LHCN-M2 (cell line): Measurements from ENCODE around the gene RNF220. TPM values are rescaled to one million over a fixed set of nuclear protein-coding genes. Genes with fewer than 3 reads are reported as not detected.

Source experiments
- DNase-seq: peaks from one replicate; pipeline ENCODE4 v3.0.0-alpha.2; 2012; ENCODE audit warnings: low read depth
- total RNA-seq: library from RNA; depleted of rRNA; stranded (reverse); fragments of >200 nt; gene quantifications from 2 replicates; pipeline ENCODE4 v1.2.3, GENCODE V29; 2014

RNF220 gene
- total RNA-seq, 1 experiment from 2014 or later = 124 TPM

DNA sequence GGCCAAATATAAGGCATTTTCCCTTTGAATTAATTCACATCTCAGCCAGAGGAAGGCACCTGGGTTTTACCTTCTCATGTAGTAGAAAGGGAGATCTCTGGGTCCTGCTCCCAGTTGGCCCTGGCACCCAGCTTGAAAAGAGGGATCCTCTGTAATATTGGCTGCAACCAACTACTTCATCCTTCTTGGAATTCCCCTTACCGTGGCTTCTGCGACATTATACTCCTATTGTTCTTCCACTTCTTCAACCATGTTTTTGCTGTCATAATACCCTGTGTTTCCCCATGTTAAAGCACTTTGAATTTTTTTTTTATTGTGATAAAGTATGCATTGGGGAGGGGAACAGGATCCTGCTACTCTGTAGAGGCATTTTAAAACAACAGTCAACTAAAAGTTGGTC, 26.8 kb downstream of the RNF220 start:
- DNase-seq = no peak

DNA sequence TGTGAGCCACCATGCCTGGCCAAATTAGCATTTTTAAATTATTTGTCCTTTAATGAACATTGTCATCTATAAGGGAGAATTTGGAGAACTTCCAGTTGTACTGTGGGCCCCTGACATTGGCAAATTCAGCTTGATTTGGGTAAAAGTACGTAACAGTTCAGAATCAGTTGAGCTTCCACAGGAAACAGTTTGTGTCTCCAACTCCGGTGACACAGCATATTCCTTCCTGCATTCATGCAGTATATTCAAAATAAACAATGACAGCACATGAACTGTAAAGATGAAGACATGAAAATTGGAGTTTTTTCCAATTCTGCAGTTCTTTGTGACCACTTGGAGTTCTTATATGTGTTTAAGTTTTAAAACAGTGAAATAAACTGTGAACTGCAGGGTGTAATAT, 28.2 kb downstream of the RNF220 start:
- no peak for DNase-seq

DNA sequence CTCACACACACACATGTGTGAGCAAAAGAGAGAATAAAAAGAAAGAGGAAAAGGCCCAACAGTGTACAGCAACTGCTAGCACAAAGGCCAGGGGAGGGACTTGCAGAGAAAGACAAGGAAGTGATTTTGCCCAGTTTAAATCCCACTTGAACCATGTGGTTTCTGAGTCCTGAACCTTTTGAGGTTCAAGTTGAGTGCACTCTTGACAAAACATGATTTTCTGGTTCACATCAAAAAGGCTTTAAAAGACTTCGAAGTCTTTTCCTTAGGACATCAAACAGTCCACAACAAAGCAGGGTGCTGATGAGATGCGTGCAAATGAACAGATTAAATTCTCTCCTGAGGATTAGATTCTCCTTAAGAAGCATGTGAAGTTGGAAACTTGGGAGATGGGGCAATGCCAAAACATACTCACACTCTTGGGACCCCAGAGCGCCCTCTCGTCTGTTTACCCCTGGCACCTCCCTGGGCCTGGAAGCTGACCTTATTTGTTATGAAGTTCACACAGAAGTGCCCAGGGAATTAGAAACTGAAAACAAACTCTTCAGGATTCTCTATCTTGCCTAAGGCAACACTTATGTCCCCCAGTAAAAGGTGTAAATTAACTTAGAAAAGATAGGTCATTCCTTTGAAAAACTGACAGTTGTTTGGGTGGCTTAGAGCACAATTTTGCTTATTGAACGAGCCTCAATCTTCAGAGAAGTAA, 31.5 kb downstream of the RNF220 start:
- no peak for DNase-seq

DNA sequence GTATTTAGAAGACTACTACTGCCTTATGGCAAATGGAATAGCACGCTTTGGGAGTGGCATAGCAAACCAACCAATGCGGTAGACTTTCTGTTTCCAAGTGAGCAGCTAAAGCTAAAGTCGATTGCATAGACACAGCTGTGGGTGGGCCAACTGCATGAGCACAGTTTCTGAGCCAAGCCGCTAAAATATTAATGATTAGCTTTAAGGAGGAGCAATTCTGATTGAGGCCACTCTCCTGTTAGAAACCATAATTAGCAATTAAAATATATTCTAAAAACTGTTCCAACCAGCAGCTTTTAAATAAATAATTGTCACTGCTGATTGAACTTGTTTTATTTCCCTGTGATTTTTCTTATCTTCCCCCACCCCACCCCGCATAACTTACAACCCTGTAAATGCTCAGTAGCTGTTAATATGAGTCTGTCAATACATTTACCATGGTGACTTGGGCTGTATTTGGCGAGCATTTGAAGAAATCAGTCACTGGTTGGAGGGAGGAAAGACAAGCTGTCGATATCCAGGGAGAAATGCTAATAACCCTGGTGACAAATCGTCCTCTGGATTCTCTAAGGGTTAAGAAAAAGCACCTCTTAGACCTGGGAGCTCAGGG, 32.2 kb downstream of the RNF220 start:
- no peak for DNase-seq

DNA sequence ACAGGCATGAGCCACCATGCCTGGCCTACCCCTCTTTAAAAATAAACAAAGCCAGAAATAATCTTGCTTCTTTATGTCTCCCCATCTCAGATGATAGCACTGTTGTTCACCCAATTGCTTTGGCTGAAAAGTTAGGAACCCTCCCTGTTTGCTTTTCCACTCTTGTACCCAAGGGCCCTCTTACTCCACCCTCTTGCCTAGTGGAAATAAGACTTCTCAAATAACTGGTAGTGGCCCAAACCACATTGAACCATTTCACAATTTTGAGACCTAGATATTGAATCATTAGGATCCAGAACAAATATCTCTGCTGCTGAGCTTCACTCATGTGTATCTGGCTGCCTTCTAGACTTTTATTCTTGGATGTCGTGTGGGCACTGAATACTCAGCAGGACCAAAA, 37.7 kb downstream of the RNF220 start:
- peak; percentile 51 for DNase-seq

DNA sequence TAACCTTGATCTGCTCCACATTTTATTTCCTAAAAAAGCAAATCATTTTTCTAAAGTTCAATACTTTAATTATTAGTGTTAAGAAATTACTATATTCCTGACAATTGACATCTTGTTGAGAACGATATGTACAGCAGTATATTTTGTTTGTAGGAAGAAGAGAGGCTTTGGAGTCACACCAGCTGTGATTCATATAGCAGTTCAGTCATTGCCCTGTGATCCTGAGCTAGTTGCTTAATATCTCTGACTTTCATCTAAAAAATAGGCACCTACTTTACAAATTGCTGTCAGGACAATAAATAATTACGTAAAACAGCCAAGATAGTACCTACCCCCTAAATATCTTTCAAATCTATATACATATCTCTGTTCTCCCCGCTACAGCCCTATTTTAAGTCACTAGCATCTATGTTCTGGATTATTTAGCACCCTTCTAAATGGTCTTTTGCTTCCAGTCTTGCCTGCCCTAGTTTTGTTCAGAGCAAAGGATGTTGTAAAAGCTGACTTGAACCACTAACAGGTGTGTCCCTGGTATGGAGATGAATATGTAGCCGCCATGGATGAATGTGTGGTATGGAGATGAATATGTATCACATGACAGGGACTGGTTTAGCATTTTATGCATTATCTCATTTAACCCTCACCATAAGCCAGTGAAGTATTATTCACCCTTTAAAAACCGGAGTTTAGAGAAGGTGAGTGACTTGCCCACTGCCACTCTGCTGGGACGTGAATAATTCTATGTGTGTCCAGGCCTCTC, 42.2 kb downstream of the RNF220 start:
- peak; percentile 36 for DNase-seq

DNA sequence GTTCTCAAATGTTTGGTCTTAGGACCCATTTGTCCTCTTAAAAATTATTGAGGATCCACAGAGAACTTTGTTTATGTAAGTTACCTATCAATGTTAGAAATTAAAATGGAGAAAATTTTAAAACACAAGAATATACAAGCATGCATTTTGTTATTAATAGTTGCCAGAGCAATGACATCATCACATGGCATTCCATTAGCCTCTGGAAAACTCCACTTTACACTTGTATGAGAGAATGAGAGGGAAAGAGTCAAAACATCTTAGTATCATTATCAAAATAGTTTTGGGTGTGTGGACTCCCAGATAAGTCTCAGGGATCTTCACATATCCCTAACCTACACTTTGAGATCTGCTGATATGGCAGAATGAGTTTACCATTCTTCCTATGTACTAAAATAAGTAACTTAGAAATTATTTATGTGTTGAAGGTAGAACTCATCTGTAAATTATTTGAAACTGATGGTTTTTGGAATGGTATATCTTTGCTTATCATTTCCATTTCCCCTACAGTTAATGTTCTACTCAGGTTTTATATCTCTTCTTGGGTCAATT, 48.8 kb downstream of the RNF220 start:
- no peak for DNase-seq

DNA sequence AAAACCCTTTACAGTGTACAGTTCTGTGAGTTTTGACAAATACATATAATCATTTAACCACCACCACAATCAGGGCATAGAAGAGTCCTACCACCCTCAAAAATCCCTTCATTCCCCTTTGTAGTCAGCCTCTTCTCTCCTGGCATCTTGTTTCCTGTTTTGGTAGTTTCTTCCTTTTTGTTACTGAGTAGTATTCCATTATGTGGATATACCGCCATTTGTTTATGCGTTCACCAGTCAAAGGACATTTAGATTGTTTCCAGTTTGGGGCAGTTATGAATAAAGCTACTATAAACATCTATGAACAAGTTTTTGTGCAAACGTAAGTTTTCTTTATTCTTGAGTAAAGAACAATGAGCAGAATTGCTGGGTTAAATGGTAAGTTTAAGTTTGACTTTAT, 49.6 kb downstream of the RNF220 start:
- no peak for DNase-seq

DNA sequence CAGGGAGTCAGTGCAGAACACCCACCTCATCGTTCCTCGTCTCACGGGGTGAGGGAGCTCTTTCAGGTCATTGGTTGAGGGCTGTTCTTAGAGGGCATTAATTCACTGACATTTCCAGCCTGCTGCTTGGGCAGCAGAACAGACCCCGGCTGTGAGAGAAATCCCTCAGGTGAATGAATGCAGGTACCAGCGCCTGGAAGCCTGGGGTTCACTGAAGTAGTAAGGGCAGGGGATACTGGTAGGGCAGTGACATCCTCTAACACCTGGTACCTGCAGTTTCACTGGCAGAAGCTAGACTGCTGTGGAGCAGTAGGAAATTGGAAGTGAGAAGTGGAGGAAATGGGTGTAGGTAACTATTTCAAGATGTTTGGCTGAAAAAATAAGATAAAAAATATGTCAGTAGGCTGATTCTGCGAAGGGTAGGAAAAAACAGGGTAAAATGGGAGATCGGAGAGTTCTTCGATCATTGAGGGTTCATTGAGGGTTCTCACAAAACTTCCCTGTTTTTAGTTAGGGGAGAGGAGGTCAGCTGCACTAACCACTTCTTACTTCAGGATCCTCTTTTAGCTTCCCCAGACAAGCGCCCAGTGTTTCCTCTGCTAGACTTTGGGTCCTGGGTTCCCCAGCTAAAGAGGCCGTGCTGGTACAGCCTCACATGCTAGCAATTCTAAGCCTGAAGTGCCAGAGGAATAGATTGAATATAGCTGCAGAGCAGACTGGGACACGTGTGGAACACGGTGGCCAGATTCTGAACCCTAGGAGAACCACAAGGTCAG, 55.2 kb downstream of the RNF220 start:
- no peak for DNase-seq

DNA sequence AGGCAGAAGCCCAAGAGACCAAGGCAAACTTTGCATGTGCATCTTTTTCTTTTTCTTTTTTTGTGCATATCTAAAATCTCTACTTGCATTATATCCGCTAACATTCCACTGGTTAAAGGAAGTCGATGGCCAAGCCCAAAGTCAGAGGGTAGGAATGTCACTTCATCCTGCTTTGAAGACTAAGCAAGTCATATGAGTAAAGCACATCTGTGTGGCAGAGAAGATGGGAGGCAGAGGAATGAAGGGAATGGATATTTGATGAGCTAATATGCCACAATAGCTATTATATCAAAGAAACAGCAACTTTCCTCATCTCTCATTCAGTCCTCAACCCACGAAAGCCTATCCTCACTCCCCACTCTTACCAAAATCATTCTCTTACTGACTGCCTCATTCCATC, 59.3 kb downstream of the RNF220 start:
- DNase-seq = peak; percentile 57

DNA sequence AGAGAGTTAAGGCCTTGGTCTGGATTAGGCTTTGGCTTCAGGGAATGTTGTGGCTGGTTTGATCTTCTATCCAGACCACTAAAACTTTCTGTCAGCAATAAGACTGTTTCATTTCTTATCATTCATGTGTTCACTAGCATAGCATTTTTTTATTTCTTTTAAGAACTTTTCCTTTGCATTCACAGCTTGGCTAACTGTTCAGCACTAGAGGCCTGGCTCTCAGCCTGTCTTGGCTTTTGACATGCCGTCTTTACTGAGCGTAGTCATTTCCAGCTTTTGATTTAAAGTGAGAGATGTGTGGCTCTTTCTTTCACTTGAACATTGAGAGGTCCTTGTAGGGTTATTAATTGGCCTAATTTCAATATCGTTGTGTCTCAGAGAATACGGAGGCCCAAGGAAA, 62.5 kb downstream of the RNF220 start:
- no peak for DNase-seq

DNA sequence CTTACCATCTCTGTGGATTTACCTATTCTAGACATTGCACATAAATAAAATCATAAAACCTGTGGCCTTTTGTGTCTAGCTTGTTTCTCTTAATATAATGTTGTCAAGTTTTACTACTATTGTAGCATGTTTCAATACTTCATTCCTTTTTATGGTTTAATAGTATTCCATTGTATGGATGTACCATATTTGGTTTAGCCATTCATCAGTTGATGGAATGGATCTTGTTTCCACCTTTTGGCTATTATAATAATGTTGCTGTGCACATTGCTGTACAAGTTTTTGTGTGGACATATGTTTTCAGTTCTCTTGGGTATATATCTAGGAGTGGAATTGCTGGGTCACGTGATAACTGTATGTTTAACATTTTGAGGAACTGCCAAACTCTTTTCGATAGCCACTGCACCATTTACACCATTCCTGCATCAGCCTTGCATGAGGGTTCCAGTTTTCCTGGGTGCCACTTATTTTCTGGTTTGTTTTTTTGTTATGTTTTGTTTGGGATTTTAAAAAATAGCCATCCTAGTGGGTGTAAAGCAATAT, 66.9 kb downstream of the RNF220 start:
- DNase-seq = no peak

DNA sequence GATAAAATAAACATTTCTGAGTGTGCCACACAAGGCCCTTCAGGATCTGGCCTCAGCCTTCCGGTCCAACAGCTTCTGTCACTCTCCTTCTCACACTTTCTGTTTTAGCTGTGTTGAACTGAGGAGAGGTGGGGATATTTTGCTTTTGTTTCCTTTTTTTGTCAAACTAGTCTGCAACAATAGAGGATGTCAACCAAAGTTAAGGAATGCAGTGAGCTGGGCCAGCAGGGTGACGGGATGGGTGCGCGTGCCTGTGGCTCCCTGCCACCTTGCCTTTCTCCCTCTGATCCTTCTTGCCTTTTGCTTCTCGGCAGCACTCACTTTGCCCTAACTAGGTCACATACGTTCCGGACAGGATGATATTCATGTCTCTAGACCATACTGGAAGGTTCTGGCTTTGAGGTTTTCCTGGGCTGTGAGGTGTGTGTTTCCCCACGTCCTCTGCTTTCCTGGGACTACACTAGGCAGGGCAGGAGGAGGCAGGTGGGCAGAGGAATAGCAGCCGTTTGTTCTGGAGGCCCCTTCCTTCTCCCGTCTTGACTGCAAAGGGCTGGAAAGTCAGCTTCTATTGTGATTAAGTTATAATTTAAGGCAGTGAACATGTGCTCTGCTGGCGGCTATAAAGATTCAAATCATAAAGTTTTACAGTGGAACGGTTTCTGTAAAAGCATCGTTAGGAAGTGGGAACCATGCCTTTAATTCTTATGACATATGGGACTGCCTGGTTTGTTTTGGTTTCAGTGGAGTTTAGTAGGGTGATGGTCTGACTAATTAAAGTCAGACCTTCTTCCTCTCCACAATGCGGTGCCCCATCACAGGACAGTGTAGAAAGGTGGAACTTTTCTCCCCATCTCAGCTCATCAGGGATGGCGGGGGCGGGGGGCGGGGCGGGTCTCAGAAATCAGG, 67.8 kb downstream of the RNF220 start:
- DNase-seq = no peak

DNA sequence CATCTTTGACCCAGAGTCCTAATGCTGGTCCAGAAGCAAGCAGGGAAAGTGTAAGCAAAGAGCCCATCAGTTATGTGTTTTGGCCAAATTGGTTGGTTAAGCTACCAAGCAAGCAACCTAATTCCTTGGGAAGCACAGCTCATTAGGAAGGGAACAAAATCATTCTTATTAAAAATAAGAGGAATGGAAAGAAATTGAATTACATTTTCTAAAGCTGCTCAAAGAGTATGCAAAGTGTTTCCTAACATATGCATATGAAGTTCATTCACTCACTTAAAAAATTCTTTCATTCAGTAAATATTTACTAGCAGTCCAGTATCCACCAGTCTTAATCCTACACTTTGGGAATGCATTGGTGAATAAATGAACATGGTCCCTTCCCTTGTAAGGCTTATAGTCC, 71.8 kb downstream of the RNF220 start:
- DNase-seq = no peak

DNA sequence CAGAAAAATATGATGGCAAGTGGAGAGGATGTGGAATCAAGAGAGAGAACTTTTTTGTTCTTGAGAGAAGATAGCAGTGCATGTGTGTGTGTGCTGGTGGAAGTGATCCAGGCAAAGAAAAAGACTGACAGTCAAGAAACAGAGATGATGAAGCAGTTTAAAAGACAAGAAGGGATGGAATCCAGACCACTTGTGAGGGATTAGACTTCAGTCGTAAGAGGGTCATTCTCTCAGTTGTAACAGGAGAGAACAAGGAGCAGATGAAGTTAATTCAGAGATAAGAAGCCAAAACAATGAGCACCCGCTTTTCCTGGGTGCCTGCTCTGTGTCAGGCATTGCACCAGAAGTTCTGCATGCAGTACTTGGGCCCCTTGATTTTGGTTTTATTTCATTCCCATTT, 76.6 kb downstream of the RNF220 start:
- DNase-seq = no peak

DNA sequence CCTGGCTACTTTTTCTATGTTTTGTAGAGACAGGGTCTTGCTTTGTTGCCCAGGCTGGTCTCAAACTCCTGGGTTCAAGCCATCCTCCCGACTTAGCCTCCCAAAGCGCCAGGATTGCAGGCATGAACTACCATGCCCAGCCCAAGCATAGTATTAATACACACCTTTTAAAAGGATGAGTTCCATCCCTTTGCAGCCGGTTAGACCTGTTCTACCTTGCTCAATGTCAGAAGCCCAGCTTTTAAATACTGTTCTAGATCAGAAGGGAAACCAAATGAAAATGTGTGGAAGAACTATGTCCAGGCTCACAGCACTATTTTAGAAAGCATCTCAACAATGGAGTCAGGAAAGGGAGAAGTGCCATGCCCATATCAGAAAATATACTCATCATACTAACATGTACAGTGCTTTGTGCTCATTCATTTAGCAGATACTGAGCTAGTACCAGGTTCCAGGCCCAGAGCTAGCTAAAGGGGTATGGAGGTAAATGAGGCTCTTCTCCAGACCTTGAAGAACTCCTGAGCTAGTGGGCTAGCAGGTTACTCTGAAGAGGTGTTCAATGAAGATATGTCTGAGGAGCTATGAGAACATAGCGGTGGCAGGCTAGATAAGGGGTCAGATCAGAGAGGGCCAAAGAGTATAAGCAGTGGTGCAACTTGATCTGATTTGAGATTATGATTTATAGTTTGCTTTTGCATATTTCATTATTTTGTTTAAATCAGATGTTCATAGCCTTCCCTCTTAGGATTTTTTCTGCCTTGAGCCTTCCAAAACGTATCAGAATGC, 78.2 kb downstream of the RNF220 start:
- no peak for DNase-seq

DNA sequence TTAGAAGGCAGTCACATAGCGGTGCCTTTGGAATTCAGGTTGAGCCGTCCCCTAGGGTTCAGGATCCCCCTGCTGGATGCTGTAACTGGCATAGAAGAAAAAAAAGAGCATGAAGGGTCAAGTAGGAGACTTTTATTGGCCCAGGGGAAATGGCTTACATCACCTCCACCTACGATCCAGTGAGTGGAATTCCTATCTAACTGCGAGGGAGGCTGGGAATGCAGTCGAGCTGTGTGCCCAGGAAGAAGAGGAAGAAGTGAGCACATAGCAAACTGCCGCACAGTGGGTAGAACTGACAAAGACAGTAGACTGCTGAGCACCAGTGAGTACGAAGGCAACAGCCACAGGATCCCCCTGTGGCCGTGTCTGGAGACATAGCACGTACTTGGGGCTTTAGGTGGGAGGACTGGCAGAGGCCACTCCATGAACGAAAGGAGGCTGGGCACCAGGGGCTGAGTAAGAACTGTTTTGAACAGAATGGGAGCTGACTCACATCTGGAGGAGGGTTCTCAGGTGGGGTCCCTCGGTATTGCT, 79.2 kb downstream of the RNF220 start:
- peak; percentile 37 for DNase-seq

DNA sequence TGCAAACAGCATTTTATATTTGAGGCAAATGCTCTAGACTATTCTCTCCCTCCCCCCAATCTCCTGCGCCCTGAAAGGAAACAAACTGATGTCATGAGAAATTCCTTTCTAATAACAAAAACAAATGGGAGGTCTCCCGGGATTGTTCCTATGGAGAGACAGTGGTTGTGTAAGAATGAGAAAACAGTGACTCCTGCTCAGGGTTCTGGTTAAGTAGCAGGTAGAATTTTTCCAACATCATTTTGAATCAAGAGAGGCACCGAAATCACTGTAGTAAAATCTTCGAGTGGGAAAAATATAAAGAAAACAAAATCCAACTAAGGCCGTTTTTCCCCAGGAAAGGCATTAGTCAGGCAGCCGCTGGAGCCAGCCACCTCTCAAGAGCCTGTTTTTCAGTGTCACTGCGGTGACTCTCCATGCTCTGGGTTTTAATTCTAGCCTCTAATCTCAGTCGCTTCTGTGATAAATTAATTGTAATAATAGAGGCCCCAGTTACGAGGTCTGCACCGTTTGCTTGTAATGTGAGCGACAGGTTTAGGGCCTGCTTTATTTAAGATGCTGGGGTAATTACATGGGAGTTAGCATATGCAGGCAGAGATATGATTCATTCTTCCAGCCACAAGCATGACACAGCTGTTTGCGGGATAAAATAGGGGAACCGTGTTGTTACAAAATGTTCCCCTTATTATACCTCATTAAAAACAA, 80.3 kb downstream of the RNF220 start:
- DNase-seq = peak; percentile 96
